CD4-positive, alpha-beta T cell (primary cell): ENCODE data around the gene EHBP1L1. TPM values are rescaled to one million over a fixed set of nuclear protein-coding genes. Genes with fewer than 3 reads are reported as not detected.

Source experiments
- ATAC-seq: fragments of 200-7000 bp; cut with Tn5 transposase; one replicate; pipeline ENCODE4 v1.10.0; 2022; ENCODE audit warnings: mild to moderate bottlenecking; ENCODE audit not compliant: poor library complexity
- CTCF ChIA-PET: fragments of 350-600 bp; sonication (Branson Sonifier 250); formaldehyde crosslinking; loops from one replicate; lab custom pipeline; 2021; ENCODE audit warnings: antibody characterized with exemption, inconsistent platforms; lab: Charles Lee
- POLR2A ChIA-PET: fragments of 350-600 bp; sonication (Branson Sonifier 250); formaldehyde crosslinking; loops from one replicate; lab custom pipeline; 2021; ENCODE audit warnings: antibody characterized with exemption, inconsistent platforms; lab: Charles Lee
- DNase-seq, 14 experiments: peaks; one replicate each; pipeline ENCODE4 v3.0.0-alpha.2; 2013 to 2020; ENCODE audit warnings: mixed read lengths in 2 of 14
- H3K27ac ChIP-seq, 2 donors: one replicate each; pipeline versions ENCODE4 v1.5.1 to v1.7.0; 2013; ENCODE audit warnings: low read length in 2 of 2, low read depth in 1 of 2, mild to moderate bottlenecking in 1 of 2
- H3K27me3 ChIP-seq, 2 experiments: 1 replicate in 1 of 2; 2 replicates in 1 of 2; pipeline versions ENCODE4 v1.6.1 to v1.7.0; 2013; ENCODE audit warnings: low read length in 2 of 2, control low read depth in 1 of 2, mild to moderate bottlenecking in 1 of 2, moderate library complexity in 1 of 2; ENCODE audit not compliant: insufficient read depth in 2 of 2, control insufficient read depth in 1 of 2
- H3K36me3 ChIP-seq: one replicate; pipeline ENCODE4 v1.6.1; 2013; ENCODE audit warnings: low read length, control low read depth; ENCODE audit not compliant: insufficient read depth
- H3K4me1 ChIP-seq: one replicate; pipeline ENCODE4 v1.6.1; 2013; ENCODE audit warnings: low read length, control low read depth; ENCODE audit not compliant: insufficient read depth
- H3K4me3 ChIP-seq: one replicate; pipeline ENCODE4 v1.5.1; 2013; ENCODE audit warnings: mild to moderate bottlenecking, low read length, moderate library complexity
- H3K9me3 ChIP-seq, 2 experiments: 1 replicate in 1 of 2; 2 replicates in 1 of 2; pipeline versions ENCODE4 v1.6.1 to v1.7.0; 2013; ENCODE audit warnings: low read length in 2 of 2, mild to moderate bottlenecking in 2 of 2, control low read depth in 1 of 2, moderate library complexity in 1 of 2; ENCODE audit not compliant: control insufficient read depth in 1 of 2, insufficient read depth in 1 of 2
- H3K27ac Mint-ChIP-seq: one replicate; pipeline ENCODE4 v1.8.0; 2020; ENCODE audit warnings: mixed read lengths
- H3K27me3 Mint-ChIP-seq: one replicate; pipeline ENCODE4 v1.8.0; 2021; ENCODE audit warnings: mixed read lengths
- H3K36me3 Mint-ChIP-seq: one replicate; pipeline ENCODE4 v1.8.0; 2021; ENCODE audit warnings: low read depth, mixed read lengths
- H3K4me1 Mint-ChIP-seq: one replicate; pipeline ENCODE4 v1.8.0; 2021; ENCODE audit warnings: low read depth, mixed read lengths
- H3K4me3 Mint-ChIP-seq: one replicate; pipeline ENCODE4 v1.8.0; 2020; ENCODE audit warnings: mild to moderate bottlenecking, mixed read lengths
- H3K9me3 Mint-ChIP-seq: one replicate; pipeline ENCODE4 v1.8.0; 2020; ENCODE audit warnings: mixed read lengths
- intact Hi-C, 2 experiments: fragments of 100-400 bp; cut with DNase I in 1 of 2; cut with micrococcal nuclease in 1 of 2; formaldehyde crosslinking; loops; one replicate each; pipeline versions ENCODE4 v1.15.1 to v1.9.0; 2023 to 2025; cut with DNase I, micrococcal nuclease
- total RNA-seq, 174 experiments: library from RNA in 2 of 174; stranded (reverse) in 2 of 174; gene quantifications; one replicate each; pipeline ENCODE4 v1.2.3 and lab custom pipeline; 2021 to 2026
- TF ChIP-seq, protein P1 (sequence below): fragments of 200-600 bp; IDR thresholded peaks from one replicate; pipeline ENCODE4 v1.8.0; 2022; ENCODE audit warnings: antibody characterized with exemption, mild to moderate bottlenecking

EHBP1L1 gene
- total RNA-seq, 2 experiments from 2014 or later: 82.6 to 88.5 TPM

DNA sequence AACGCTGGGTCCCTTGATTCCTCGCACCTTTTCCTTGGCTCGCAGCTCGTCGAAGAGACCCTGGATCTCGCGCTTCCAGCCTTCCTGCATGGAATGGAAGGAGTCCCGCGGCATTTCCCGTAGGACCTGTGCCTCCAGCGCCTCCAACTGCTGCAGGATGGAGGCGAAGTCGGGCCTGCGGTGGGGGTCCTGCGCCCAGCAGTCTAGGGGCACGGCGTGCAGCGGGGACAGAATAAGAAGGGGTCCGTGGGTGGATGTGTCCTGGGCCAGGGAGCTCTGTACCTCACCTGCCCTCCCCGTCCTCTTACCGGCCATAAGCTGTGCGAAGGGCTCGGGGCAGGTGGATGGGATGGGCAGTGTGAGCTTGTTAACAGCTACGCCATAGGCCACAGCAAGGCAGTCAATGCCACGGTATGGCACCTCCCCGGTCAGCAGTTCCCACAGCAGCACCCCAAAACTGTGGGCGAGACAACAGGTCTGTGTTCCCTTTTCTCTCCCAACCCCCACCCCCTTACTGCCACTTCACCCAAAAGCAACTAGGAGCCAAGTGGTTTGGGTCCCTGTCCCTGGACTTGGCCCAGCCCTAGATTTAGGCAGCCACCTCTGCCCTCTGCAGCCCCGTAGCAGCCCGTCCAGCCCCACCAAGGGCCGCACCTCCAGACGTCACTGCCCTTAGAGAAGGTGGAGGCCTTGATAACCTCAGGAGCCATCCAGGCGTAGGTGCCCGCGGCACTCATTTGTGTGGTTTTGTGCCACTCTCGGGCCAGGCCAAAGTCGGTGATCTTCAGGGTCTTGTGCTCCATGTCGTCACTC is 32.0 kb downstream of the EHBP1L1 start:
- intact Hi-C loops: no loop called here
- no peak overlapping the region for H3K4me3 ChIP-seq
- peaks cover 31% of the 10 kb centered on the region for H3K4me1 Mint-ChIP-seq
- H3K36me3 Mint-ChIP-seq: peaks cover 85% of the 10 kb centered on the region
- DNase-seq (no peak), ATAC-seq (no peak)
- no peaks in the 10 kb centered on the region for H3K9me3 ChIP-seq
- CTCF ChIA-PET: no interaction called here
- H3K36me3 ChIP-seq: peaks cover 79% of the 10 kb centered on the region
- no peak overlapping the region for H3K27ac ChIP-seq
- H3K4me3 Mint-ChIP-seq: peak overlapping the region; percentile 38
- H3K27me3 Mint-ChIP-seq: no peaks in the 10 kb centered on the region
- H3K9me3 Mint-ChIP-seq: no peaks in the 10 kb centered on the region
- H3K4me1 ChIP-seq: peaks cover 39% of the 10 kb centered on the region
- POLR2A ChIA-PET: no interaction called here
- no peaks in the 10 kb centered on the region for H3K27me3 ChIP-seq
- no peak overlapping the region for H3K27ac Mint-ChIP-seq
- TF ChIP-seq, protein P1, sequence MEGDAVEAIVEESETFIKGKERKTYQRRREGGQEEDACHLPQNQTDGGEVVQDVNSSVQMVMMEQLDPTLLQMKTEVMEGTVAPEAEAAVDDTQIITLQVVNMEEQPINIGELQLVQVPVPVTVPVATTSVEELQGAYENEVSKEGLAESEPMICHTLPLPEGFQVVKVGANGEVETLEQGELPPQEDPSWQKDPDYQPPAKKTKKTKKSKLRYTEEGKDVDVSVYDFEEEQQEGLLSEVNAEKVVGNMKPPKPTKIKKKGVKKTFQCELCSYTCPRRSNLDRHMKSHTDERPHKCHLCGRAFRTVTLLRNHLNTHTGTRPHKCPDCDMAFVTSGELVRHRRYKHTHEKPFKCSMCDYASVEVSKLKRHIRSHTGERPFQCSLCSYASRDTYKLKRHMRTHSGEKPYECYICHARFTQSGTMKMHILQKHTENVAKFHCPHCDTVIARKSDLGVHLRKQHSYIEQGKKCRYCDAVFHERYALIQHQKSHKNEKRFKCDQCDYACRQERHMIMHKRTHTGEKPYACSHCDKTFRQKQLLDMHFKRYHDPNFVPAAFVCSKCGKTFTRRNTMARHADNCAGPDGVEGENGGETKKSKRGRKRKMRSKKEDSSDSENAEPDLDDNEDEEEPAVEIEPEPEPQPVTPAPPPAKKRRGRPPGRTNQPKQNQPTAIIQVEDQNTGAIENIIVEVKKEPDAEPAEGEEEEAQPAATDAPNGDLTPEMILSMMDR: no peak

DNA sequence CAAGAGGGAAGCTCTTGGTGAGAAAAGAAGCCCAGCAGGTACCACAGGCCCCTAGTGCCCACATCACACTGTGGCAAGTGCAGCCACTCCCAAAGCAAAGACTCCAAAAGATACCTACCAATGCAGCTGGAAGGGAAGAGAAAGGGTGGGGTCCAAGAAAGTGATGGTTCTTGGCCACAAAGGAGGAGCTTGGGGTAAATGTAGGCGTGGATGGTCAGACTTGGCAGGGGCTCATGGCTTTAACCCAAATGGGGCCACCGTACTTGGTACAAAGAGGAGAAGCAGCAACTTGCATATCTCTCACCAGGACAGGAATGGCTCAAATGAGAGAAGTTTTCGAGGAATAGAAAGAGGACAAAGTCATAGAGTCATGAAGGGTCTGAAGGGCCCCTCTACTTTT is 33.4 kb downstream of the EHBP1L1 start:
- Histone ChIP-seq H3K36me3 (peaks cover 69% of the 10 kb centered on the region), H3K9me3 (no peaks in the 10 kb centered on the region), H3K27ac (no peak overlapping the region), H3K4me1 (peaks cover 51% of the 10 kb centered on the region), H3K4me3 (no peak overlapping the region), H3K27me3 (no peaks in the 10 kb centered on the region)
- CTCF ChIA-PET: interaction anchor here (1.2 kb wide), 1 partner anchor 14 kb away, joined by 3 read pairs; the partner anchor contains the start of gene KCNK7
- Mint-ChIP-seq H3K27me3 (no peaks in the 10 kb centered on the region), H3K9me3 (no peaks in the 10 kb centered on the region), H3K4me3 (peak overlapping the region; percentile 60), H3K4me1 (peaks cover 35% of the 10 kb centered on the region), H3K27ac (peak overlapping the region; percentile 62), H3K36me3 (peaks cover 74% of the 10 kb centered on the region)
- intact Hi-C loops: no loop called here
- TF ChIP-seq, protein P1: no peak
- POLR2A ChIA-PET: interaction anchor here (1.2 kb wide), 1 partner anchor 43 kb away, joined by 3 read pairs; no protein-coding TSS in a partner anchor
- no peak for DNase-seq
- ATAC-seq: no peak

DNA sequence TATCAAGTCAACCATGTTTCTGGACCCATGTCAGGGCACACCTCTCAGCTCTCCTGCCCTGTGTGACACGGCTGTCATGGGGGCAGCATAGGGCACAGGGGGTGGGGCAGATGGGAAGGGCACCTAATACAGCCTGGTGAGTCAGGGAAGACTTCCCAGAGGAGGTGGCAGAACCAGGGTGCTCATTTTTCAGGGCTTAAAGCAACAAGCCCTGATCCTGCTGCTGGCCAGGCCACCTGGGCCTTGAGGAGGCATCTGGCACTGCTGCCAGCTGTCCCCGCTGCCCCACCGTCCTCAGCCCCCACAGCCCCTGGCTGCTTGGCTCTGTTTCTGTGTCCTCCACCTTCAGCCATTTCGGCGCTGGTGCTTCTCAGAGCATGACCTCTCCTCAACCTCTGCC is 33.8 kb downstream of the EHBP1L1 start:
- Mint-ChIP-seq H3K27ac (peak overlapping the region; percentile 93), H3K27me3 (no peaks in the 10 kb centered on the region), H3K9me3 (no peaks in the 10 kb centered on the region), H3K36me3 (peaks cover 74% of the 10 kb centered on the region), H3K4me3 (peak overlapping the region; percentile 45), H3K4me1 (peaks cover 37% of the 10 kb centered on the region)
- ChIA-PET POLR2A (interaction anchor here (1.2 kb wide), 1 partner anchor 42 kb away, joined by 3 read pairs; no protein-coding TSS in a partner anchor), CTCF (interaction anchor here (1.2 kb wide), 1 partner anchor 14 kb away, joined by 3 read pairs; the partner anchor contains the start of gene KCNK7)
- TF ChIP-seq, protein P1: no peak
- Histone ChIP-seq H3K27me3 (no peaks in the 10 kb centered on the region), H3K9me3 (no peaks in the 10 kb centered on the region), H3K4me3 (no peak overlapping the region), H3K27ac (no peak overlapping the region), H3K4me1 (peaks cover 51% of the 10 kb centered on the region), H3K36me3 (peaks cover 64% of the 10 kb centered on the region)
- intact Hi-C loops: no loop called here
- ATAC-seq (no peak), DNase-seq (no peak)
